IPS-20b (cell line): ENCODE measurements around the gene ELL3.
"Not testable (repeated sequence)": the region's sequence is repeated elsewhere in the genome, so short reads cannot be mapped to it uniquely, and the experiment has no call there.

Experiments used
- H3K27ac ChIP-seq: one replicate; pipeline ENCODE4 v1.5.1; 2013; ENCODE audit warnings: low read length
- H3K27me3 ChIP-seq: 2 replicates; pipeline ENCODE4 v1.6.1; 2013; ENCODE audit warnings: mild to moderate bottlenecking, low read length, inconsistent platforms; ENCODE audit not compliant: insufficient read depth
- H3K36me3 ChIP-seq: 2 replicates; pipeline ENCODE4 v1.6.1; 2013; ENCODE audit warnings: low read depth, mild to moderate bottlenecking, inconsistent platforms, low read length, moderate library complexity; ENCODE audit not compliant: insufficient read depth
- H3K4me1 ChIP-seq: 2 replicates; pipeline ENCODE4 v1.6.1; 2013; ENCODE audit warnings: mild to moderate bottlenecking, control low read depth, inconsistent platforms, low read length, moderate library complexity; ENCODE audit not compliant: insufficient read depth
- H3K4me3 ChIP-seq: 2 replicates; pipeline ENCODE4 v1.5.1; 2013; ENCODE audit warnings: mild to moderate bottlenecking, low read length, inconsistent platforms
- H3K9ac ChIP-seq: 2 replicates; pipeline ENCODE4 v1.6.1; 2013; ENCODE audit warnings: low read depth, mild to moderate bottlenecking, inconsistent platforms, low read length, moderate library complexity
- H3K9me3 ChIP-seq: 2 replicates; pipeline ENCODE4 v1.6.1; 2013; ENCODE audit warnings: mild to moderate bottlenecking, low read depth, low read length, inconsistent platforms; ENCODE audit not compliant: insufficient read depth

ELL3 gene

GRCh38 chr15:43749690-43750345 lies 26.9 kb downstream of the ELL3 start:
- Histone ChIP-seq H3K9ac (no peak overlapping the region), H3K4me1 (no peaks in the 10 kb centered on the region), H3K27me3 (no peaks in the 10 kb centered on the region), H3K9me3 (no peaks in the 10 kb centered on the region), H3K36me3 (peaks cover 42% of the 10 kb centered on the region), H3K4me3 (no peak overlapping the region), H3K27ac (no peak overlapping the region)

GRCh38 chr15:43748376-43748775 lies 28.4 kb downstream of the ELL3 start:
- no peaks in the 10 kb centered on the region for H3K27me3 ChIP-seq
- no peaks in the 10 kb centered on the region for H3K9me3 ChIP-seq
- H3K27ac ChIP-seq, result no peak overlapping the region
- peak overlapping the region; percentile 56; the same call in 1 of the 2 replicates for H3K9ac ChIP-seq
- H3K4me3 ChIP-seq, result peak overlapping the region; percentile 84; the same call in 1 of the 2 replicates
- H3K4me1 ChIP-seq, result no peaks in the 10 kb centered on the region
- H3K36me3 ChIP-seq, result peaks cover 27% of the 10 kb centered on the region

DNA sequence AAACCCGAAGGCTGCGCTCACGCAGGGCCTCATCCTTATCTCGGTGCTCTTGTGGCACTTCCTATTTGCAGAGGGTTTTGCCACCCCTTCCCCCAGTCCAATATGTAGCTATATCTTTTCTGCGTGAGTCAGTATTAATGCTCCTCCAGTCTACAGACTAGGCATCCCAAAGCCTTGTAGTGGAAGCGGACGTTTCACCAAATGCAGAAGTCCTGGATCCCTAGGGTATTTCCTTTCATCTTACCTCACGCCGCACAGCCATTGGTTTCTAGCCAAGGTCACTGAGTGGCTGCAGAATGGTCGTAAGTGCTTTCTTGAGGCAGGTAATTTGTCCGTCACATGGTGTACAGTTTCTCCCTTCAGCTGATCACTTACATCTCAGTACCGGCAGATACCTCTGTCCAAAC lies 29.9 kb downstream of the ELL3 start:
- not testable (repeated sequence) for H3K27me3 ChIP-seq, H3K9me3 ChIP-seq, H3K4me1 ChIP-seq
- Histone ChIP-seq H3K36me3 (peaks cover 13% of the 10 kb centered on the region), H3K27ac (peak overlapping the region; percentile 84), H3K9ac (peak overlapping the region; percentile 96), H3K4me3 (peak overlapping the region; percentile 84)

GRCh38 chr15:43746245-43746902 lies 30.4 kb downstream of the ELL3 start, which contains the start of gene PDIA3:
PDIA3 (plus strand) TSS chr15:43746438; CDS start chr15:43746540, 102 bp downstream.
- Histone ChIP-seq H3K4me3 (peak within 1 kb of the TSS; percentile 84), H3K9ac (peak within 1 kb of the TSS; percentile 96), H3K27ac (peak within 1 kb of the TSS; percentile 84)
- not testable (repeated sequence) for H3K27me3 ChIP-seq, H3K9me3 ChIP-seq, H3K36me3 ChIP-seq, H3K4me1 ChIP-seq

DNA sequence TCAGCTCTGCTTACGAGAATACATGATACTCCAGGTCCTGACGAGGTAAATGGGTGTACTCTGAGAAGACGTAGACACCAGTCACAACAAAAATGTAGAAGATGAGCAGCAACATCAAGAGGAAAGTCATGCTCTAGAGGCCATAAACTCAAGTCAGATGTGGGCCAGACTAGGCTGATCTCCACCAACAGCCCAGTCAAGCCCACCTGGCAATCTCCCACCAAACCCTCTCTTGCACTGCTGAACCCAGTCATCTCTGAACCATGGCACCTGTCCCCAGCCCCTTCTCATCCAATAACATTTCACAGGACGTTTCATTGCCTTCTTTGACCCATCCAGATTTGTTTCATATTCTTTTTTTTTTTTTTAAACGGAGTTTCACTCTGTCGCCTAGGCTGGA lies 41.4 kb downstream of the ELL3 start:
- no peak overlapping the region for H3K9ac ChIP-seq
- H3K4me1 ChIP-seq, result no peaks in the 10 kb centered on the region
- no peaks in the 10 kb centered on the region for H3K9me3 ChIP-seq
- no peaks in the 10 kb centered on the region for H3K27me3 ChIP-seq
- no peak overlapping the region for H3K27ac ChIP-seq
- H3K36me3 ChIP-seq, result no peaks in the 10 kb centered on the region
- H3K4me3 ChIP-seq, result no peak overlapping the region

DNA sequence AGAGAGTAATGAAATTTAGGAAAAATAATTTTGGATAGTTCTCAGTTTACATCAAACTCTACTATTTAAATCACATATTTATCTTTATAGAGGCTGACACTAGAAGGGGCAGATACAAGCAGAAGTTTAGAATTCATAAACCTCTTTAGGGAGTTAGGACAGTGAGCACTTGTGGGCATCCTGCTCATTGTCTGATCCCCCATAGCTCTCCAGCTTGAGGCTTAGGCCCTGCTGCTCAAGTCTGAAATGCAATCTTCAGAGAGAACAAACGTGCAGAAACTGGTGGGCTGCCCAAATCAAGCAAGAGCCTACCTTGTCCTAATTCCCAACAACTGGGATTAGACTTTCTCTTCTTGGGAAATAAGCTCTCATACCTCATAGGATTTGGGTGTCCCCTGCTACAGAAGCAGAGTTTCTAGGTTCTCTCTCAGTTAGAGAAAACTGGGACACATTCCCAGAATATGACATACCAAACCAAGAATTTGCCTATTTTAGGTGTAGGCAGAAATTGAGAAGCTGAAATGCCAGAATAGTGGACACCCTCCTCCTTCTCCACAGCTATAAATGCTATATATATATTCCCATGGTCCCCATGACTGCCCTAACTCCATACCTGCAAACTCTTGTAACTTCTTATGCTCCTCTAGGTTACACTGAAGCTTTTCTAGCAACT lies 48.6 kb downstream of the ELL3 start:
- H3K9me3 ChIP-seq, H3K4me1 ChIP-seq, H3K9ac ChIP-seq, H3K4me3 ChIP-seq, H3K27ac ChIP-seq, H3K27me3 ChIP-seq, H3K36me3 ChIP-seq: not testable (repeated sequence)

DNA sequence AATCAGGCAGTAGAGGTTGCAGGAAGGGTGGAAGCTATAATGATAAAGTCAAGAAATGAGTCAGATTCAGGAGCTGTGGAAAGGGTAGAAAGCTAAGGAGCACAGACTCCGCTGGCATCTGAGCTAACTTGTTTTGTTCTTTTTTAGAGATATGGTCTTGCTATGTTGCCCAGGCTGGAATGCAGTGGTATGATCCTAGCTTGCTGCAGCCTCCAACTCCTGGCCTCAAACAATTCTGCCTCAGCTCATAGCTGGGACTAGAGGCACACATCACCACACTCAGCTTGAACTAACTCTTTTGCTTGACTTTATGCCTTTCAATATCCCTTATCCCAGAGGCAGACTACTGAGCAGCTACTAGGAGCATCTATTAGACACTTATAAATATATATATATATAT lies 50.5 kb downstream of the ELL3 start:
- H3K9me3 ChIP-seq, H3K27ac ChIP-seq, H3K4me3 ChIP-seq, H3K27me3 ChIP-seq, H3K36me3 ChIP-seq, H3K4me1 ChIP-seq, H3K9ac ChIP-seq: not testable (repeated sequence)

DNA sequence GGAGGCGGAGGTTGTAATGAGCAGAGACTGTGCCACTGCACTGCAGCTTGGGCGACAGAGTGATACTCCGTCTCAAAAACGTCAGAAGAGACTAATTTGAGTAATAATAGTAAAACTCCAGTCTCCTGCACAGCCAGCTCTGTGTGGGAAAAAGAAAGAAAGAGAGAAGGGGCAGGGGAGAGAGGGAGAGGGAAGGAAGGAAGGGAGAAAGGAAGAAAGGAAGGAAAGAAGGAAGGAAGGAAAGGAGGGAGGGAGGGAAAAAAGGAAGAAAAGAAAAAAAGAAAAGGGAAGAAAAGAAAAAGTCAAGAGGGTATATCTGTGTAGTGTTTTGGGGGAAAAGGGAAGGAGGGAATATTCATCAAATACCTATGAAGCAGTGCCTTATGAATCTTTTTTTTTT lies 53.6 kb downstream of the ELL3 start:
- Histone ChIP-seq H3K4me3 (no peak overlapping the region), H3K9me3 (no peaks in the 10 kb centered on the region), H3K27me3 (no peaks in the 10 kb centered on the region), H3K4me1 (no peaks in the 10 kb centered on the region), H3K9ac (no peak overlapping the region), H3K36me3 (no peaks in the 10 kb centered on the region), H3K27ac (no peak overlapping the region)
